SK-N-MC (cell line): ENCODE measurements around the gene PSMG1.

ENCODE experiments used
- DNase-seq: peaks from one replicate; pipeline ENCODE4 v3.0.0-alpha.2; 2011; ENCODE audit warnings: low read depth, low spot score
- H3K27ac ChIP-seq: fragments of 200-600 bp; sonication (generic); 2 replicates; pipeline ENCODE4 v1.5.1; 2016; ENCODE audit warnings: mixed run types
- H3K36me3 ChIP-seq: fragments of 200-600 bp; sonication (generic); 2 replicates; pipeline ENCODE4 v1.6.1; 2017; ENCODE audit warnings: antibody characterized with exemption, low read length, mixed read lengths; ENCODE audit not compliant: insufficient read depth
- H3K4me3 ChIP-seq: fragments of 200-600 bp; sonication (generic); 2 replicates; pipeline ENCODE4 v1.5.1; 2016
- H3K9ac ChIP-seq: fragments of 200-600 bp; sonication (generic); 2 replicates; pipeline ENCODE4 v1.8.0; 2017; ENCODE audit warnings: mixed run types, mixed read lengths; ENCODE audit not compliant: insufficient read length
- H3K9me3 ChIP-seq: fragments of 200-600 bp; sonication (generic); 2 replicates; pipeline ENCODE4 v1.6.1; 2017; ENCODE audit warnings: low read depth, mild to moderate bottlenecking, antibody characterized with exemption, low read length, moderate library complexity, mixed read lengths
- EZH2 ChIP-seq: fragments of 200-600 bp; sonication (generic); IDR thresholded peaks from one replicate; pipeline ENCODE4 v1.6.1; 2017; ENCODE audit warnings: antibody characterized with exemption
- FOXP2 ChIP-seq: optimal IDR thresholded peaks from 2 replicates; pipeline ENCODE3; 2011; ENCODE audit warnings: mild to moderate bottlenecking, moderate library complexity; ENCODE audit not compliant: insufficient read depth; ENCODE audit errors: extremely low read length, control extremely low read depth
- POLR2AphosphoS5 ChIP-seq: IDR thresholded peaks from 2 replicates; pipeline ENCODE4 v1.6.1; 2012; ENCODE audit warnings: mild to moderate bottlenecking, low read depth, low read length, borderline replicate concordance

PSMG1 gene

GRCh38 chr21:39126486-39126806 is 56.8 kb downstream of the PSMG1 start:
- H3K9ac ChIP-seq = no peak overlapping the region
- no peak for DNase-seq
- no peak for TF ChIP-seq EZH2
- TF ChIP-seq POLR2AphosphoS5 = no peak
- no peak for TF ChIP-seq FOXP2

DNA sequence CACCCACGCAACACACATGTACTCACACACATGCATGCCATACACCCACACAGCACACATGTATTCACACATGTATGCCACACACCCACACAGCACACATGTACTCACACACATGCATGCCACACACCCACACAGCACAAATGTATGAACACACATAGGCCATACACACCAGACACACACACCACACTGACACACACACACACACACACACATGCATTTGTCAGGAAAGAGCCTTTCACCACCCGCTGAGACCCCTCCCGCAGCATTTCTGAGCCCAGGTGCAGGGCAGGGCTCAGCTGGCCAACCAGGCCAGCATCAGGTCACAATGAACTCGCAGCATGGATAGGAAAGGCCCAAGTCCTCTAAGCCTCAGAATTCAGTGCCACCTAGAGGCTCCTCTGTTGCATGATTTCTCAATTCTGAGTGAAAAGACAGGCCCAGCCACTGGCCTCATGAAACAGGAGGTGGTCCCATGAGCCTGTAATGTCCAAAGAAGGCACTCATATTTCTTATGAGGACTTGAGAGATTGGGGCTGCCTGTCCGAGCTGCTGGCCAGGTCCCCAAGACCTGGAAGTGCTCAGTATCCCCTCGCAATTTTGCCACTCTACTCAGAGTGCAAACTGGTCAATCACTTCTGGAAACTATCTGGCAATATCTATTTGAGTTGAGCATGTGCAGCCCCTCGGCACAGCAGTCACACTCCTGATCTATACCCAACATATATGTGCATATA is 57.3 kb downstream of the PSMG1 start:
- no peak overlapping the region for H3K9ac ChIP-seq
- H3K27ac ChIP-seq = no peak overlapping the region

More at GRCh38 chr21:39126486-39126806, 56.8 kb downstream of the PSMG1 start:
- no peaks in the 10 kb centered on the region for H3K36me3 ChIP-seq
- no peaks in the 10 kb centered on the region for H3K9me3 ChIP-seq
- no peak overlapping the region for H3K4me3 ChIP-seq
- no peak overlapping the region for H3K27ac ChIP-seq

More for the DNA sequence above, 57.3 kb downstream of the PSMG1 start:
- no peaks in the 10 kb centered on the region for H3K36me3 ChIP-seq
- DNase-seq = no peak
- TF ChIP-seq FOXP2 = no peak
- no peak for TF ChIP-seq POLR2AphosphoS5
- no peak for TF ChIP-seq EZH2
- no peak overlapping the region for H3K4me3 ChIP-seq
- no peaks in the 10 kb centered on the region for H3K9me3 ChIP-seq
